DOHH2 (cell line): ENCODE data around the gene SHQ1.

Experiments used
- H3F3A ChIP-seq: fragments of 200-600 bp; sonication (generic), shearing (Covaris generic); 2 replicates; pipeline ENCODE4 v1.6.0; 2016; ENCODE audit warnings: antibody characterized with exemption, mild to moderate bottlenecking; ENCODE audit not compliant: control insufficient read depth, insufficient read depth
- H3K27ac ChIP-seq: fragments of 200-600 bp; sonication (generic); 2 replicates; pipeline ENCODE4 v1.5.1; 2014; ENCODE audit warnings: low read depth, mild to moderate bottlenecking, low read length, moderate library complexity
- H3K27me3 ChIP-seq: fragments of 200-600 bp; sonication (generic); 2 replicates; pipeline ENCODE4 v1.6.1; 2014; ENCODE audit warnings: mild to moderate bottlenecking, low read length, mixed read lengths; ENCODE audit not compliant: control insufficient read depth
- H3K36me3 ChIP-seq: fragments of 200-600 bp; sonication (generic); 2 replicates; pipeline ENCODE4 v1.6.1; 2014; ENCODE audit warnings: mild to moderate bottlenecking, low read length, moderate library complexity, mixed read lengths; ENCODE audit not compliant: control insufficient read depth
- H3K4me1 ChIP-seq: fragments of 200-600 bp; sonication (generic); 2 replicates; pipeline ENCODE4 v1.6.1; 2014; ENCODE audit warnings: mild to moderate bottlenecking, low read length, mixed read lengths; ENCODE audit not compliant: control insufficient read depth
- H3K4me2 ChIP-seq: fragments of 200-600 bp; sonication (generic); 2 replicates; pipeline ENCODE4 v1.6.0; 2014; ENCODE audit warnings: mild to moderate bottlenecking, low read length, moderate library complexity
- H3K4me3 ChIP-seq: fragments of 200-600 bp; sonication (generic); 2 replicates; pipeline ENCODE4 v1.5.1; 2014; ENCODE audit warnings: mild to moderate bottlenecking, low read length, mixed read lengths
- H3K79me2 ChIP-seq: fragments of 200-600 bp; sonication (generic); 2 replicates; pipeline ENCODE4 v1.6.1; 2014; ENCODE audit warnings: mild to moderate bottlenecking, low read length, mixed read lengths; ENCODE audit not compliant: control insufficient read depth
- H3K9me2 ChIP-seq: fragments of 200-600 bp; sonication (generic); replicated peaks from 2 replicates; pipeline ENCODE4 v1.6.1; 2014; ENCODE audit warnings: mild to moderate bottlenecking, low read length, mixed read lengths; ENCODE audit not compliant: control insufficient read depth
- H3K9me3 ChIP-seq: fragments of 200-600 bp; sonication (generic); 2 replicates; pipeline ENCODE4 v1.6.1; 2014; ENCODE audit warnings: antibody characterized with exemption, low read length, mixed read lengths; ENCODE audit not compliant: control insufficient read depth, insufficient read depth
- H4K20me1 ChIP-seq: fragments of 200-600 bp; sonication (generic); 2 replicates; pipeline ENCODE4 v1.6.0; 2014; ENCODE audit warnings: low read depth, mild to moderate bottlenecking, antibody characterized with exemption, low read length, moderate library complexity; ENCODE audit not compliant: control insufficient read depth, insufficient read depth
- EZH2phosphoT487 ChIP-seq: fragments of 200-600 bp; sonication (generic); IDR thresholded peaks from 2 replicates; pipeline ENCODE4 v1.6.1; 2017; ENCODE audit warnings: borderline replicate concordance, mild to moderate bottlenecking, antibody characterized with exemption, low read length, moderate library complexity, mixed read lengths
- TF ChIP-seq, protein P1 (sequence below): fragments of 200-600 bp; sonication (generic); IDR thresholded peaks from one replicate; pipeline ENCODE4 v1.5.1; 2014; ENCODE audit warnings: antibody characterized with exemption, mild to moderate bottlenecking, low read depth, low read length; ENCODE audit not compliant: poor library complexity, severe bottlenecking

SHQ1 gene

DNA sequence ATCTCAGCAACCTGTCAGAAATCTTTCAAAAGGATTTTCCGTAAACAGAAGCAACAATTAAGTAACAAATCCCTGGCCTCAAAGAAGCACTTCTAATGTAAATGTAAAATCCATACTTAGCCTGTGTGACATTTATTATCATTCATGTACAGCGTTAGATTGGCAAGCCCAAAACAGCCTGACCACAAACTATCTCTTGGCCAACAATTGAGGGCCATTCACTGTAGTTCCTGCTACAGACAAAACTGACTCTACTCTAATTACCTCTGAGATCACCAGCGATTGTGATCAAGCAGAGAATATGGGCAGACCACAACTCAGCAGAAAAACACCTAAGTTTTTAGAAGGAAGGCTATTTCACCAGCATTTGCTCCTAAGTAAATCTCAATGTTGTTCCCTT is 9.2 kb downstream of the SHQ1 start:
- Histone ChIP-seq H3K9me2 (no peaks in the 10 kb centered on the region), H3K4me3 (no peak overlapping the region), H3F3A (no peaks in the 10 kb centered on the region), H3K9me3 (no peaks in the 10 kb centered on the region), H4K20me1 (no peaks in the 10 kb centered on the region), H3K4me2 (no peak overlapping the region), H3K27ac (no peak overlapping the region), H3K27me3 (no peaks in the 10 kb centered on the region), H3K79me2 (peaks cover 8% of the 10 kb centered on the region), H3K36me3 (peaks cover 63% of the 10 kb centered on the region), H3K4me1 (no peaks in the 10 kb centered on the region)
- TF ChIP-seq EZH2phosphoT487, result no peak
- TF ChIP-seq, protein P1, sequence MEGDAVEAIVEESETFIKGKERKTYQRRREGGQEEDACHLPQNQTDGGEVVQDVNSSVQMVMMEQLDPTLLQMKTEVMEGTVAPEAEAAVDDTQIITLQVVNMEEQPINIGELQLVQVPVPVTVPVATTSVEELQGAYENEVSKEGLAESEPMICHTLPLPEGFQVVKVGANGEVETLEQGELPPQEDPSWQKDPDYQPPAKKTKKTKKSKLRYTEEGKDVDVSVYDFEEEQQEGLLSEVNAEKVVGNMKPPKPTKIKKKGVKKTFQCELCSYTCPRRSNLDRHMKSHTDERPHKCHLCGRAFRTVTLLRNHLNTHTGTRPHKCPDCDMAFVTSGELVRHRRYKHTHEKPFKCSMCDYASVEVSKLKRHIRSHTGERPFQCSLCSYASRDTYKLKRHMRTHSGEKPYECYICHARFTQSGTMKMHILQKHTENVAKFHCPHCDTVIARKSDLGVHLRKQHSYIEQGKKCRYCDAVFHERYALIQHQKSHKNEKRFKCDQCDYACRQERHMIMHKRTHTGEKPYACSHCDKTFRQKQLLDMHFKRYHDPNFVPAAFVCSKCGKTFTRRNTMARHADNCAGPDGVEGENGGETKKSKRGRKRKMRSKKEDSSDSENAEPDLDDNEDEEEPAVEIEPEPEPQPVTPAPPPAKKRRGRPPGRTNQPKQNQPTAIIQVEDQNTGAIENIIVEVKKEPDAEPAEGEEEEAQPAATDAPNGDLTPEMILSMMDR, result no peak

DNA sequence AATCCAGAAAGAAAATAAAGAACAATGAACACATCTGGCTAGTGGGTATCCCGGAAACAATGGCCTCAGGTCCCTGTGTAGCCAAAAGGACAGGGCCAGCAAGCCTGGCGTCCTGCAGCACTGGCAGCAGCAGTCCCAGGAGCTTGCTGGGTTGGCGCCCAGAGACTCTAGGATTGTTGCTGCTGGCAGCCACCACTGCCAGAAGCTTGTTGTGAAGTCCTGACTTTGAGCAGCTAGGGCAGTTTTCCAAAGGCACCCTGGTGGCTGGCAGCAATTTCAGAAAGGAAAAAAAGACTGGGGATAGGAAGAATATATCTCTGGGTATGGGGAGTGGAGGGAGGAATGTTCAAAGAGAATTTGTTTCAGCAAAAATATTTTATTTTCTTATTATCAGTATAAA is 11.3 kb downstream of the SHQ1 start:
- Histone ChIP-seq H3K36me3 (peaks cover 59% of the 10 kb centered on the region), H4K20me1 (no peaks in the 10 kb centered on the region), H3K4me3 (no peak overlapping the region), H3K4me1 (no peaks in the 10 kb centered on the region), H3K4me2 (no peak overlapping the region), H3K79me2 (no peaks in the 10 kb centered on the region), H3K27ac (no peak overlapping the region), H3K9me2 (no peaks in the 10 kb centered on the region), H3K27me3 (no peaks in the 10 kb centered on the region), H3K9me3 (no peaks in the 10 kb centered on the region), H3F3A (no peaks in the 10 kb centered on the region)
- no peak for TF ChIP-seq EZH2phosphoT487
- TF ChIP-seq, protein P1, result no peak

DNA sequence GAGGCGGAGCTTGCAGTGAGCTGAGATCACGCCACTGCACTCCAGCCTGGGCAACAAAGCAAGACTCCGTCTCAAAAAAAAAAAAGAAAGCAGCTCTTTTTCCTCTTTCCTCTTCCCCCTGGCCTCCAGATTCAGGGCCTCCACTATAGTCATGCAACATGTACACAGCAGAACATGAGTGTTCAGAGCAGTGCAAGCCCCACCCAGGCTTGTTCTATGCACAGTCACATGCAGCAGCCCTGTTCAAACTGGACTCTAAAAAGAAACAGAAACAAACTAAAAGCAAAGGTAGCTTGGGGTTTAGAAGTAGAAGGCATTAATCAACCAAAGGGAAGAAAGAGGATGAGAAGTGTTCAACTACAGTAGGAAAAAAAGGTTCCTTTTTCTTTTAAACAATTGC is 11.8 kb downstream of the SHQ1 start:
- no peaks in the 10 kb centered on the region for H3K9me3 ChIP-seq
- no peaks in the 10 kb centered on the region for H4K20me1 ChIP-seq
- no peak overlapping the region for H3K27ac ChIP-seq
- peaks cover 59% of the 10 kb centered on the region for H3K36me3 ChIP-seq
- no peak overlapping the region for H3K4me2 ChIP-seq
- H3K4me3 ChIP-seq, result no peak overlapping the region
- no peaks in the 10 kb centered on the region for H3K4me1 ChIP-seq
- H3F3A ChIP-seq, result no peaks in the 10 kb centered on the region
- H3K9me2 ChIP-seq, result no peaks in the 10 kb centered on the region
- no peak for TF ChIP-seq EZH2phosphoT487
- TF ChIP-seq, protein P1, result no peak
- no peaks in the 10 kb centered on the region for H3K27me3 ChIP-seq
- H3K79me2 ChIP-seq, result no peaks in the 10 kb centered on the region
